Panc1 (cell line): ENCODE data around the gene HNRNPAB. TPM values are rescaled to one million over a fixed set of nuclear protein-coding genes. Genes with fewer than 3 reads are reported as not detected.
"Not testable (repeated sequence)": the region's sequence is repeated elsewhere in the genome, so short reads cannot be mapped to it uniquely, and the experiment has no call there.

ENCODE experiments used
- ATAC-seq: fragments of 200-7000 bp; cut with Tn5 transposase; 2 replicates; pipeline ENCODE4 v1.9.1; 2020; ENCODE audit warnings: mild to moderate bottlenecking, moderate library complexity
- BruUV-seq: library from RNA; stranded (reverse); fragments of 400-500 nt; replicated peaks from 2 replicates; lab custom pipeline; 2021; lab: Mats Ljungman, UMichigan
- CTCF ChIA-PET: fragments of 300-600 bp; sonication (Branson Sonifier 250); formaldehyde crosslinking; loops from one replicate; lab custom pipeline; 2022; ENCODE audit warnings: antibody characterized with exemption; lab: Charles Lee
- POLR2A ChIA-PET: fragments of 300-600 bp; sonication (Branson Sonifier 250); formaldehyde crosslinking; loops from one replicate; lab custom pipeline; 2022; ENCODE audit warnings: antibody characterized with exemption; lab: Charles Lee
- DNase-seq: peaks from one replicate; pipeline ENCODE4 v3.0.0-alpha.2; 2010; ENCODE audit warnings: low read depth, low spot score
- H3K27ac ChIP-seq: 2 replicates; pipeline ENCODE4 v1.5.1; 2011; ENCODE audit warnings: mild to moderate bottlenecking, low read length, inconsistent platforms
- H3K27me3 ChIP-seq: fragments of 200-500 bp; sonication (Bioruptor generic); 2 replicates; pipeline ENCODE4 v1.6.0; 2014; ENCODE audit warnings: low read length, inconsistent platforms; ENCODE audit not compliant: control insufficient read depth, insufficient read depth
- H3K36me3 ChIP-seq: fragments of 200-500 bp; sonication (Bioruptor generic); 2 replicates; pipeline ENCODE4 v1.5.1; 2014; ENCODE audit warnings: inconsistent platforms, mild to moderate bottlenecking, low read length, moderate library complexity; ENCODE audit not compliant: control insufficient read depth, insufficient read depth
- H3K4me1 ChIP-seq: 2 replicates; pipeline ENCODE4 v1.5.1; 2011; ENCODE audit warnings: inconsistent platforms, mild to moderate bottlenecking, low read length, moderate library complexity; ENCODE audit not compliant: control insufficient read depth, insufficient read depth
- H3K4me3 ChIP-seq, 2 experiments: 2 replicates each; pipeline ENCODE4 v1.5.1; 2011 to 2012; ENCODE audit warnings: low read depth in 2 of 2, low read length in 2 of 2, mild to moderate bottlenecking in 2 of 2, inconsistent platforms in 1 of 2, moderate library complexity in 1 of 2
- H3K9me3 ChIP-seq: fragments of 200-500 bp; sonication (Bioruptor generic); 2 replicates; pipeline ENCODE4 v1.5.1; 2014; ENCODE audit warnings: low read depth, mild to moderate bottlenecking, inconsistent platforms, low read length, moderate library complexity; ENCODE audit not compliant: control insufficient read depth, insufficient read depth
- POLR2AphosphoS5 ChIP-seq: IDR thresholded peaks from 2 replicates; pipeline ENCODE4 v1.6.1; 2012; ENCODE audit warnings: mild to moderate bottlenecking, low read depth, low read length, moderate library complexity
- REST ChIP-seq, 2 experiments: IDR thresholded peaks; 2 replicates each; pipeline ENCODE4 v1.6.1; 2011 to 2012; ENCODE audit warnings: low read depth in 2 of 2, control low read depth in 1 of 2, low read length in 1 of 2, mild to moderate bottlenecking in 1 of 2, moderate library complexity in 1 of 2; ENCODE audit not compliant: insufficient read depth in 1 of 2
- SIN3A ChIP-seq: IDR thresholded peaks from 2 replicates; pipeline ENCODE4 v1.6.1; 2012; ENCODE audit warnings: low read depth, mild to moderate bottlenecking, low read length, moderate library complexity, borderline replicate concordance; ENCODE audit not compliant: insufficient read depth
- TCF7L2 ChIP-seq: IDR thresholded peaks from 2 replicates; pipeline ENCODE4 v1.6.1; 2011; ENCODE audit warnings: mild to moderate bottlenecking, low read depth, low read length, inconsistent platforms
- in situ Hi-C: cut with HindIII; loops from 2 replicates; pipeline ENCODE4 v1.10.0; 2016; ENCODE audit warnings: low sequenced_read_pairs, low pct_unique_long_range_greater_than_20kb
- intact Hi-C: fragments of 100-400 bp; cut with micrococcal nuclease; formaldehyde crosslinking; loops from one replicate; pipeline ENCODE4 v1.10.0; 2022; ENCODE audit not compliant: unreplicated experiment
- total RNA-seq: library from RNA; stranded (reverse); gene quantifications from one replicate; pipeline ENCODE4 v1.2.1, GENCODE V29; 2021; ENCODE audit not compliant: unreplicated experiment
- TF ChIP-seq, protein P1 (sequence below): fragments of 450-650 bp; IDR thresholded peaks from 2 replicates; pipeline ENCODE4 v1.5.1; 2017; ENCODE audit warnings: mild to moderate bottlenecking

The HNRNPAB gene
- total RNA-seq, 1 experiment from 2014 or later, result 273 TPM

GRCh38 chr5:178228609-178229008 is 24.3 kb downstream of the HNRNPAB start:
- intact Hi-C loops, result no loop called here
- Histone ChIP-seq H3K27me3 (no peaks in the 10 kb centered on the region), H3K9me3 (no peaks in the 10 kb centered on the region), H3K36me3 (peaks cover 2% of the 10 kb centered on the region; the same call in 1 of the 2 replicates), H3K4me3 (no peak overlapping the region), H3K4me1 (peaks cover 17% of the 10 kb centered on the region), H3K27ac (no peak overlapping the region)
- CTCF ChIA-PET, result no interaction called here
- ATAC-seq (no peak), DNase-seq (no peak)
- no TSS peak for BruUV-seq
- POLR2A ChIA-PET, result interaction anchor here (0.6 to 0.7 kb wide), 3 partner anchors 21 to 562 kb away, joined by 3 to 11 read pairs (median 4); no protein-coding TSS in a partner anchor
- in situ Hi-C loops, result no loop called here
- no peak for TF ChIP-seq POLR2AphosphoS5

GRCh38 chr5:178229111-178229510 is 24.8 kb downstream of the HNRNPAB start:
- H3K27me3 ChIP-seq, H3K9me3 ChIP-seq, H3K27ac ChIP-seq, intact Hi-C loops, H3K36me3 ChIP-seq, ATAC-seq, CTCF ChIA-PET, H3K4me3 ChIP-seq, BruUV-seq, in situ Hi-C loops, DNase-seq: not testable (repeated sequence)
- POLR2A ChIA-PET, result interaction anchor here (0.7 kb wide), 1 partner anchor 31 kb away, joined by 11 read pairs; no protein-coding TSS in a partner anchor
- peaks cover 17% of the 10 kb centered on the region for H3K4me1 ChIP-seq

DNA sequence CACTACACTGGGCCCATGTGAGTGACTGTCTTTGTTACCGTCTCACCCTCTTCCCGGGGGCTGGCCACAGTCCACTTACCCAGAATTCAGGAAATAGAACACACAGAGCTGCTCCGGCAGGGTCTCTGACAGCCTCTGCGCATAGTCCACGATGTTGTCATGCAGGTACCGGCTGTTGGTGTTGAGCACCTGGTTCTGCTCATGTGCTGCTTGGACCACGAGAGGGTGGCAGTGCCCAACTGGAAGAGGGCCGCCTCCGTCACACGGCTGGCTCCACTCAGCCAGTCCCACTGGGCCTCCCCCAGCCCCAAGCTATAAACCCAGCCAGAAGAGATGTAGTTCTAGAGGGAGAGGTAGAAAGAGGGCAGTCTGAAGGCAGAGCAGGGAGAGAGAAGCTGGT is 25.5 kb downstream of the HNRNPAB start:
- no peak for ATAC-seq
- POLR2A ChIA-PET, result interaction anchor here (0.6 kb wide), 1 partner anchor 11 kb away, joined by 4 read pairs; no protein-coding TSS in a partner anchor
- Histone ChIP-seq H3K27ac (no peak overlapping the region), H3K36me3 (peaks cover 2% of the 10 kb centered on the region; the same call in 1 of the 2 replicates), H3K4me3 (no peak overlapping the region), H3K9me3 (no peaks in the 10 kb centered on the region), H3K4me1 (peaks cover 20% of the 10 kb centered on the region), H3K27me3 (no peaks in the 10 kb centered on the region)
- no TSS peak for BruUV-seq
- in situ Hi-C loops, result no loop called here
- intact Hi-C loops, result no loop called here
- DNase-seq, result no peak
- CTCF ChIA-PET, result interaction anchor here (0.6 kb wide), 1 partner anchor 1630 kb away, joined by 6 read pairs; no protein-coding TSS in a partner anchor
- TF ChIP-seq POLR2AphosphoS5 (no peak), REST (IDR thresholded peaks at IDR 0.05; ENCODE audit: insufficient read depth in 1 of 2, low read depth in 2 of 2, low read length in 1 of 2) (no peak), TCF7L2 (no peak), SIN3A (no peak)
- TF ChIP-seq, protein P1, sequence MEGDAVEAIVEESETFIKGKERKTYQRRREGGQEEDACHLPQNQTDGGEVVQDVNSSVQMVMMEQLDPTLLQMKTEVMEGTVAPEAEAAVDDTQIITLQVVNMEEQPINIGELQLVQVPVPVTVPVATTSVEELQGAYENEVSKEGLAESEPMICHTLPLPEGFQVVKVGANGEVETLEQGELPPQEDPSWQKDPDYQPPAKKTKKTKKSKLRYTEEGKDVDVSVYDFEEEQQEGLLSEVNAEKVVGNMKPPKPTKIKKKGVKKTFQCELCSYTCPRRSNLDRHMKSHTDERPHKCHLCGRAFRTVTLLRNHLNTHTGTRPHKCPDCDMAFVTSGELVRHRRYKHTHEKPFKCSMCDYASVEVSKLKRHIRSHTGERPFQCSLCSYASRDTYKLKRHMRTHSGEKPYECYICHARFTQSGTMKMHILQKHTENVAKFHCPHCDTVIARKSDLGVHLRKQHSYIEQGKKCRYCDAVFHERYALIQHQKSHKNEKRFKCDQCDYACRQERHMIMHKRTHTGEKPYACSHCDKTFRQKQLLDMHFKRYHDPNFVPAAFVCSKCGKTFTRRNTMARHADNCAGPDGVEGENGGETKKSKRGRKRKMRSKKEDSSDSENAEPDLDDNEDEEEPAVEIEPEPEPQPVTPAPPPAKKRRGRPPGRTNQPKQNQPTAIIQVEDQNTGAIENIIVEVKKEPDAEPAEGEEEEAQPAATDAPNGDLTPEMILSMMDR, result no peak
